ENCODE results near the gene KRT36.

The KRT36 gene

GRCh38 chr17:41522301-41523224 lies 32.9 kb upstream of the KRT36 start:
- TF ChIP-seq, protein P1, sequence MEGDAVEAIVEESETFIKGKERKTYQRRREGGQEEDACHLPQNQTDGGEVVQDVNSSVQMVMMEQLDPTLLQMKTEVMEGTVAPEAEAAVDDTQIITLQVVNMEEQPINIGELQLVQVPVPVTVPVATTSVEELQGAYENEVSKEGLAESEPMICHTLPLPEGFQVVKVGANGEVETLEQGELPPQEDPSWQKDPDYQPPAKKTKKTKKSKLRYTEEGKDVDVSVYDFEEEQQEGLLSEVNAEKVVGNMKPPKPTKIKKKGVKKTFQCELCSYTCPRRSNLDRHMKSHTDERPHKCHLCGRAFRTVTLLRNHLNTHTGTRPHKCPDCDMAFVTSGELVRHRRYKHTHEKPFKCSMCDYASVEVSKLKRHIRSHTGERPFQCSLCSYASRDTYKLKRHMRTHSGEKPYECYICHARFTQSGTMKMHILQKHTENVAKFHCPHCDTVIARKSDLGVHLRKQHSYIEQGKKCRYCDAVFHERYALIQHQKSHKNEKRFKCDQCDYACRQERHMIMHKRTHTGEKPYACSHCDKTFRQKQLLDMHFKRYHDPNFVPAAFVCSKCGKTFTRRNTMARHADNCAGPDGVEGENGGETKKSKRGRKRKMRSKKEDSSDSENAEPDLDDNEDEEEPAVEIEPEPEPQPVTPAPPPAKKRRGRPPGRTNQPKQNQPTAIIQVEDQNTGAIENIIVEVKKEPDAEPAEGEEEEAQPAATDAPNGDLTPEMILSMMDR (IDR thresholded peaks at IDR 0.05; ENCODE audit: low read length), result no peak
- TF ChIP-seq EZH2phosphoT487 (IDR thresholded peaks at IDR 0.05; ENCODE audit: low read length), result no peak
- TF ChIP-seq EZH2 (optimal IDR thresholded peaks at IDR 0.05; ENCODE audit: low read depth, low read length), result no peak
- Histone ChIP-seq H3K9me3 (replicated peaks; ENCODE audit: insufficient read depth, low read length) (no peaks in the 10 kb centered on the region), H3K27ac (ENCODE audit: low read length) (no peak overlapping the region), H3K4me2 (ENCODE audit: low read depth, low read length) (no peak overlapping the region), H3K4me3 (ENCODE audit: low read length) (no peak overlapping the region), H3K36me3 (replicated peaks; ENCODE audit: insufficient read depth, low read length) (no peaks in the 10 kb centered on the region), H3K27me3 (replicated peaks; ENCODE audit: insufficient read depth, low read length) (peaks cover 10% of the 10 kb centered on the region), H3K9me2 (replicated peaks; ENCODE audit: insufficient read depth, low read length) (no peaks in the 10 kb centered on the region), H3K4me1 (ENCODE audit: low read length) (peaks cover 19% of the 10 kb centered on the region), H4K20me1 (ENCODE audit: insufficient read depth, low read length) (no peaks in the 10 kb centered on the region), H3F3A (ENCODE audit: insufficient read depth, low read length) (no peaks in the 10 kb centered on the region), H3K79me2 (ENCODE audit: low read length) (no peaks in the 10 kb centered on the region), H2AFZ (ENCODE audit: low read length) (no peak overlapping the region), H3K9ac (ENCODE audit: low read length) (no peak overlapping the region)
- DNase-seq, result no peak

GRCh38 chr17:41521574-41522261 lies 32.0 kb upstream of the KRT36 start:
- no peaks in the 10 kb centered on the region for H3K9me2 ChIP-seq (replicated peaks; ENCODE audit: insufficient read depth, low read length)
- no peak for DNase-seq
- H3K27me3 ChIP-seq (replicated peaks; ENCODE audit: insufficient read depth, low read length), result peaks cover 2% of the 10 kb centered on the region; the same call in 1 of the 2 replicates
- no peak overlapping the region for H3K27ac ChIP-seq (ENCODE audit: low read length)
- H3K9ac ChIP-seq (ENCODE audit: low read length), result no peak overlapping the region
- no peak overlapping the region for H3K4me2 ChIP-seq (ENCODE audit: low read depth, low read length)
- TF ChIP-seq EZH2 (optimal IDR thresholded peaks at IDR 0.05; ENCODE audit: low read depth, low read length) (no peak), EZH2phosphoT487 (IDR thresholded peaks at IDR 0.05; ENCODE audit: low read length) (no peak)
- TF ChIP-seq, protein P1 (IDR thresholded peaks at IDR 0.05; ENCODE audit: low read length), result no peak
- H3K4me3 ChIP-seq (ENCODE audit: low read length), result no peak overlapping the region
- no peaks in the 10 kb centered on the region for H3F3A ChIP-seq (ENCODE audit: insufficient read depth, low read length)
- no peaks in the 10 kb centered on the region for H3K9me3 ChIP-seq (replicated peaks; ENCODE audit: insufficient read depth, low read length)
- H3K4me1 ChIP-seq (ENCODE audit: low read length), result peaks cover 22% of the 10 kb centered on the region
- no peaks in the 10 kb centered on the region for H3K79me2 ChIP-seq (ENCODE audit: low read length)
- H3K36me3 ChIP-seq (replicated peaks; ENCODE audit: insufficient read depth, low read length), result no peaks in the 10 kb centered on the region
- H2AFZ ChIP-seq (ENCODE audit: low read length), result no peak overlapping the region
- H4K20me1 ChIP-seq (ENCODE audit: insufficient read depth, low read length), result no peaks in the 10 kb centered on the region

DNA sequence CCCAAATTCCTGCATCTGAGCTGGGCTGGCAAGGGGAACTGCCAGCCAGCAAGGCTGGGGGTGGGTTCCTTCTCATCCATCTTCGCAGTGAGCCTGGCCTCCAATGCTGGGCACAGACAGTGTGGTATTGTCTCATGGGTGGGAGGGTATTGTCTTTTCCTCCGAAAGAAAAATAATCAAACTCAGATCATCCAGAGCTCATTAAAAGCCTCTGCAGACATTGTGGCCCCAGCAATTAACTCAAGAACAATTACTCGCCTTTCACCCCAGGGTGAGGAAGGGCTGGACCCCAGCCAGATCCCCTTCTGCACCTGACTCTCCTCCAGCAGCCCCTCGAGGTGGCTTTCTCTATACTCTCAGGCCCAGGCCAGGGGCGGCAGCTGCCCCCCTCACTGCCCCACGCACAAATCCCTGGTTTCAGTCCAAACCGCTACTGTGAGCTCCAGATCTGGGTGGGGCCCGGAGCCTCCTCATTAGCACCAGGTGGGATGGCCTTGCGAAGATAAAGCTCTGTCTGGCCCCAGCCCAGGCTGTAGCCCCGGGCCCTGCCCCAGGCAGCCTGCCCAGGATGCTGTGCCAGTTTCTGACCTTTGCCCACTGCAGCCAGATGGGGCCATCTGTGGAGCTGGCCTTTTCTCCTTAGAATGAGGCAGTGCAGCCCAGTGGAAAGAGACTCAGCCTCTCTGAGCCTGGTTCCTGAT lies 31.3 kb upstream of the KRT36 start:
- Histone ChIP-seq H3K4me3 (ENCODE audit: low read length) (no peak overlapping the region), H3K79me2 (ENCODE audit: low read length) (no peaks in the 10 kb centered on the region), H3K9me2 (replicated peaks; ENCODE audit: insufficient read depth, low read length) (no peaks in the 10 kb centered on the region), H3K9ac (ENCODE audit: low read length) (no peak overlapping the region), H4K20me1 (ENCODE audit: insufficient read depth, low read length) (no peaks in the 10 kb centered on the region), H3F3A (ENCODE audit: insufficient read depth, low read length) (no peaks in the 10 kb centered on the region), H3K27me3 (replicated peaks; ENCODE audit: insufficient read depth, low read length) (no peaks in the 10 kb centered on the region), H3K4me2 (ENCODE audit: low read depth, low read length) (no peak overlapping the region), H3K36me3 (replicated peaks; ENCODE audit: insufficient read depth, low read length) (no peaks in the 10 kb centered on the region), H3K9me3 (replicated peaks; ENCODE audit: insufficient read depth, low read length) (no peaks in the 10 kb centered on the region), H3K4me1 (ENCODE audit: low read length) (peaks cover 22% of the 10 kb centered on the region), H3K27ac (ENCODE audit: low read length) (no peak overlapping the region), H2AFZ (ENCODE audit: low read length) (no peak overlapping the region)
- no peak for DNase-seq
- TF ChIP-seq, protein P1 (IDR thresholded peaks at IDR 0.05; ENCODE audit: low read length), result no peak
